BLaER1 treated with 17β-estradiol and CSF1 and Interleukin-3, amounts not matched to agents 10 nM and 100 nM (cell line): Measurements from ENCODE around the gene ARHGEF28.
A peak's percentile ranks its signal among the peaks of the same experiment; 100 is the strongest.

Source experiments
- H3K27ac ChIP-seq, 11 experiments: shearing (Covaris generic); formaldehyde crosslinking; 2 replicates each; pipeline ENCODE4 v1.8.1; 2022
- H3K27me3 ChIP-seq, 11 experiments: shearing (Covaris generic); formaldehyde crosslinking; 2 replicates each; pipeline ENCODE4 v1.8.1; 2022
- H3K36me3 ChIP-seq, 11 experiments: shearing (Covaris generic); formaldehyde crosslinking; 2 replicates each; pipeline ENCODE4 v1.8.1; 2022
- H3K4me1 ChIP-seq, 10 experiments: shearing (Covaris generic); formaldehyde crosslinking; 2 replicates each; pipeline ENCODE4 v1.8.1; 2022
- H3K4me2 ChIP-seq, 11 experiments: shearing (Covaris generic); formaldehyde crosslinking; 2 replicates each; pipeline ENCODE4 v1.8.1; 2022
- H3K4me3 ChIP-seq, 10 experiments: shearing (Covaris generic); formaldehyde crosslinking; 2 replicates each; pipeline ENCODE4 v1.8.1; 2022
- H3K9ac ChIP-seq, 11 experiments: shearing (Covaris generic); formaldehyde crosslinking; 2 replicates each; pipeline ENCODE4 v1.8.1; 2022
- H3K9me3 ChIP-seq, 11 experiments: shearing (Covaris generic); formaldehyde crosslinking; replicated peaks in 1 of 11; 2 replicates each; pipeline ENCODE4 v1.8.1; 2022
- H4K20me1 ChIP-seq, 11 experiments: shearing (Covaris generic); formaldehyde crosslinking; 2 replicates each; pipeline ENCODE4 v1.8.1; 2022
- Cebpa-rat ChIP-seq, 11 experiments: shearing (Covaris generic); IDR thresholded peaks; 2 replicates each; pipeline ENCODE4 v1.8.1; 2022

The ARHGEF28 gene

GRCh38 chr5:73735032-73735734, 109.2 kb downstream of the ARHGEF28 start:
- Histone ChIP-seq H3K4me2 (no peak overlapping the region), H3K4me3 (no peak overlapping the region), H3K27me3 (no peaks in the 10 kb centered on the region), H4K20me1 (no peaks in the 10 kb centered on the region), H3K27ac (no peak overlapping the region), H3K9me3 (no peaks in the 10 kb centered on the region; a peak in 1 of 22 replicates), H3K9ac (no peak overlapping the region), H3K36me3 (no peaks in the 10 kb centered on the region), H3K4me1 (no peaks in the 10 kb centered on the region)
- no peak for TF ChIP-seq Cebpa-rat (IDR thresholded peaks at IDR 0.05)

GRCh38 chr5:73739650-73740049, 113.7 kb downstream of the ARHGEF28 start:
- TF ChIP-seq Cebpa-rat (IDR thresholded peaks at IDR 0.05), result no peak
- no peak overlapping the region for H3K27ac ChIP-seq
- no peak overlapping the region for H3K4me3 ChIP-seq
- no peak overlapping the region for H3K9ac ChIP-seq
- H3K4me1 ChIP-seq, result no peaks in the 10 kb centered on the region
- H4K20me1 ChIP-seq, result no peaks in the 10 kb centered on the region
- H3K27me3 ChIP-seq, result no peaks in the 10 kb centered on the region
- H3K9me3 ChIP-seq, result no peaks in the 10 kb centered on the region
- H3K4me2 ChIP-seq, result no peak overlapping the region
- H3K36me3 ChIP-seq, result no peaks in the 10 kb centered on the region

GRCh38 chr5:73740274-73740790, 114.3 kb downstream of the ARHGEF28 start:
- Histone ChIP-seq H3K36me3 (no peaks in the 10 kb centered on the region), H3K9ac (no peak overlapping the region), H3K4me3 (no peak overlapping the region), H3K27ac (no peak overlapping the region), H3K4me1 (no peaks in the 10 kb centered on the region), H3K27me3 (no peaks in the 10 kb centered on the region), H3K9me3 (no peaks in the 10 kb centered on the region), H3K4me2 (no peak overlapping the region), H4K20me1 (no peaks in the 10 kb centered on the region)
- no peak for TF ChIP-seq Cebpa-rat (IDR thresholded peaks at IDR 0.05)

- Histone ChIP-seq H3K27me3 (no peaks in the 10 kb centered on the region), H3K4me3 (no peak overlapping the region), H4K20me1 (no peaks in the 10 kb centered on the region), H3K9me3 (0 out of 22 replicates have a peak, but pooled peaks cover 0 to 4% (median 0%) of the 10 kb centered on the region in 11 experiments), H3K36me3 (no peaks in the 10 kb centered on the region), H3K4me2 (no peak overlapping the region), H3K27ac (no peak overlapping the region), H3K4me1 (no peaks in the 10 kb centered on the region), H3K9ac (no peak overlapping the region)
- no peak for TF ChIP-seq Cebpa-rat (IDR thresholded peaks at IDR 0.05)
These were observed 117.2 kb downstream of the ARHGEF28 start for GRCh38 chr5:73743161-73743560.

GRCh38 chr5:73745836-73746235, 119.8 kb downstream of the ARHGEF28 start:
- no peak overlapping the region for H3K4me2 ChIP-seq
- no peak overlapping the region for H3K27ac ChIP-seq
- H3K4me1 ChIP-seq, result no peaks in the 10 kb centered on the region
- H3K9ac ChIP-seq, result no peak overlapping the region
- 0 out of 22 replicates have a peak, but pooled peaks cover 0 to 4% (median 0%) of the 10 kb centered on the region in 11 experiments for H3K9me3 ChIP-seq
- H4K20me1 ChIP-seq, result no peaks in the 10 kb centered on the region
- no peaks in the 10 kb centered on the region for H3K27me3 ChIP-seq
- no peaks in the 10 kb centered on the region for H3K36me3 ChIP-seq
- H3K4me3 ChIP-seq, result no peak overlapping the region
- no peak for TF ChIP-seq Cebpa-rat (IDR thresholded peaks at IDR 0.05)

- Histone ChIP-seq H3K36me3 (no peaks in the 10 kb centered on the region), H3K27ac (no peak overlapping the region), H3K4me1 (no peaks in the 10 kb centered on the region), H3K4me3 (no peak overlapping the region), H3K4me2 (no peak overlapping the region), H3K9me3 (0 out of 22 replicates have a peak, but pooled peaks cover 0 to 4% (median 0%) of the 10 kb centered on the region in 11 experiments), H3K27me3 (no peaks in the 10 kb centered on the region), H4K20me1 (no peaks in the 10 kb centered on the region), H3K9ac (no peak overlapping the region)
- no peak for TF ChIP-seq Cebpa-rat (IDR thresholded peaks at IDR 0.05)
These were observed 120.6 kb downstream of the ARHGEF28 start for GRCh38 chr5:73746608-73747007.

GRCh38 chr5:73747696-73748380, 121.8 kb downstream of the ARHGEF28 start:
- H3K27me3 ChIP-seq, result no peaks in the 10 kb centered on the region
- no peak overlapping the region for H3K27ac ChIP-seq
- no peak overlapping the region for H3K9ac ChIP-seq
- H4K20me1 ChIP-seq, result no peaks in the 10 kb centered on the region
- no peaks in the 10 kb centered on the region for H3K36me3 ChIP-seq
- no peaks in the 10 kb centered on the region for H3K4me1 ChIP-seq
- TF ChIP-seq Cebpa-rat (IDR thresholded peaks at IDR 0.05), result no peak
- no peak overlapping the region for H3K4me2 ChIP-seq
- H3K4me3 ChIP-seq, result no peak overlapping the region
- 0 out of 22 replicates have a peak, but pooled peaks cover 0 to 4% (median 0%) of the 10 kb centered on the region in 11 experiments for H3K9me3 ChIP-seq

- no peak overlapping the region for H3K9ac ChIP-seq
- H3K4me3 ChIP-seq, result no peak overlapping the region
These were observed 122.8 kb downstream of the ARHGEF28 start for GRCh38 chr5:73748510-73749400.

More at GRCh38 chr5:73748510-73749400, 122.8 kb downstream of the ARHGEF28 start:
- Histone ChIP-seq H3K4me2 (peak overlapping the region in 1 of 11 experiments; percentile 9; a peak in 4 of 22 replicates), H3K27ac (no peak overlapping the region), H3K9me3 (0 out of 22 replicates have a peak, but pooled peaks cover 0 to 4% (median 0%) of the 10 kb centered on the region in 11 experiments), H3K36me3 (no peaks in the 10 kb centered on the region), H3K4me1 (no peaks in the 10 kb centered on the region), H3K27me3 (no peaks in the 10 kb centered on the region), H4K20me1 (no peaks in the 10 kb centered on the region)
- TF ChIP-seq Cebpa-rat (IDR thresholded peaks at IDR 0.05), result no peak
